GM12874 (cell line): ENCODE results near the gene C10orf88.

Source experiments
- TF ChIP-seq, protein P1 (sequence below): IDR thresholded peaks from 2 replicates; pipeline ENCODE4 v1.5.1; 2011; ENCODE audit warnings: low read depth, mild to moderate bottlenecking, control low read depth, low read length, moderate library complexity; ENCODE audit not compliant: insufficient read depth

The C10orf88 gene

DNA sequence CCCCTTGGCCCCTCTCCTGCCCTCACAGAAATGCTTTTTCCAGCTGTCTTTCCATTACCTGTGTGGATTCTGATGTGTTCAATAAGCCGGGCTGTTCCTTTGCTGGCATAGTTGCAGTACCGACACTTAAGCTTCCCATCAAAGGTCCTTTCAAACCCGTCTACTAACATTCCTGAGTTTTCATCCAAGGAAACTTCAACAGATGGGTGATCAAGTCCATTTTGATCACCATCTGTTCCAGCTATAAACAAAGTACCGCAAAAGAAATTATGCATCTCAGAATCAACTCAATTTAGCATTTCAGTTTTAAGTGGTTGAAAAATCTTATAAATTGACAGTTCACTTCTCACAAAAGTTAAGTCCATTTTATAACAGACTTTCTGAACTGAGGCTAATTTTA is 41.9 kb upstream of the C10orf88 start:
- TF ChIP-seq, protein P1, sequence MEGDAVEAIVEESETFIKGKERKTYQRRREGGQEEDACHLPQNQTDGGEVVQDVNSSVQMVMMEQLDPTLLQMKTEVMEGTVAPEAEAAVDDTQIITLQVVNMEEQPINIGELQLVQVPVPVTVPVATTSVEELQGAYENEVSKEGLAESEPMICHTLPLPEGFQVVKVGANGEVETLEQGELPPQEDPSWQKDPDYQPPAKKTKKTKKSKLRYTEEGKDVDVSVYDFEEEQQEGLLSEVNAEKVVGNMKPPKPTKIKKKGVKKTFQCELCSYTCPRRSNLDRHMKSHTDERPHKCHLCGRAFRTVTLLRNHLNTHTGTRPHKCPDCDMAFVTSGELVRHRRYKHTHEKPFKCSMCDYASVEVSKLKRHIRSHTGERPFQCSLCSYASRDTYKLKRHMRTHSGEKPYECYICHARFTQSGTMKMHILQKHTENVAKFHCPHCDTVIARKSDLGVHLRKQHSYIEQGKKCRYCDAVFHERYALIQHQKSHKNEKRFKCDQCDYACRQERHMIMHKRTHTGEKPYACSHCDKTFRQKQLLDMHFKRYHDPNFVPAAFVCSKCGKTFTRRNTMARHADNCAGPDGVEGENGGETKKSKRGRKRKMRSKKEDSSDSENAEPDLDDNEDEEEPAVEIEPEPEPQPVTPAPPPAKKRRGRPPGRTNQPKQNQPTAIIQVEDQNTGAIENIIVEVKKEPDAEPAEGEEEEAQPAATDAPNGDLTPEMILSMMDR: no peak

DNA sequence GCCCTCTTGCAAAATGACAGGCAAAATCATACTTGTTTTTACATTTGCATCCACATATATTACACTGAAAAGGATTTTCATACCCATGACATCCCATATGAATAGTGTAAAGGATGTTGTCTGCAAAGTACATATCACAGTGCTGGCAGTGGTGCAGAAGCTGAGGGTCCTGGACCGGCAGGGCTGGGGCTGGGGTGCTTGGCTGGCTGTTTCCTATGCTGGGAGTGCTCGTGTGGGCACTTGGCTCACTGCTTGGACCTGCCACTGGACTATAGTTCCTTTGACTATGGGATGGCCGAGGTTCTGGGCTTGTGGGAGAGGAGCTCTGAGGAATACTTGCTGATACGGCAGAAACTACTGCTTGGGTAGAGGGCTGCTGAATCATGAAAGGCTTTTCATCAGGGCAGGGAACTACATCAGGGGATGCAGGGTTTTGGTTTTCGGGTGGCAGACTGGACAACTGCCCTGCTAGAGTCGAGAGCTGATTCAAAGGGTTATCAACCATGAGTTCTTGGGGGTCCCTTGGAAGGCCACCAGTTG is 39.8 kb upstream of the C10orf88 start:
- TF ChIP-seq, protein P1: no peak

DNA sequence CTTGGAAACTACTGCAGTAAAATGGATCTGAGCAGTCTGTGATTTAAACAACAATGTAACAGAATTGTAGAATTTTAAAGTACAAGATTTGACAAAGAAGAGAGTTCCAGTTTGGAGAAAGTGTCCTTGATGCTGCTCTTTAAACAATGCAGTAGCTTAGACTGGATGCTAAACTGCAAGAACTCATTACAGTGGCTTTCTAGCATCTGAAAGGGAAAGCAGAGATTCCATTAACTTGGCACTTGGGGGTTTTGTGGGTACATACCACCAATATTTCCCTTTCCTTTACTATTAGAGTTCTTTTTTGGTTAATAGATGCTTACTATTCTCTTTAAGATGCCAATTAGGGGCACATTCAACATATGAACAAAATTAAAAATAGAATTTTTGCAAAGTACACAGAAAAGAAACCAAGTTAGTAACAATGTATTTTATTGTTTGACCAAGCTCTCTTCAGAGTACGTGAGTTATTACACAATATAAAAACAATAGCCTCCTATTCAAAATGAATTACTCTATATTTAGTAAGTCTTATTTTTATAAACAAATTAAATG is 38.1 kb upstream of the C10orf88 start:
- TF ChIP-seq, protein P1: no peak

DNA sequence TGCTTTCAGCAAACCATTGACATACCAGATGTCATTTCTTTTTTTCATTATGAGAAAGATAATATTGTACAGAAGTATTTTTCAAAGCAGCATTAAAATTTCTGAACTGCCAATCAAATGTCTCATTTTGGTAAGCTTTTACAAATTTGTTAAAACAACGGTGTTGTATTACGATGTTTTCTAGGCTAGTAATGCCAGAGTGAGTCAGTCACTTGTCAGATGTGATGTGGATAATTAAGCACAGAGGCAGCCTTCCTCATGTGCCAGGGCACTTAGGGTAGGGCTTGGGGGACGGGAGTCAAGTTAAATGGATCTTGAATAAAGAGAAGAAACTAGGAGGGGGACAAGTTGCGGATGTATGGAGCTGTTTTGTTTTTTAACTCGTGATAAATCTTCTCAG is 36.3 kb upstream of the C10orf88 start:
- TF ChIP-seq, protein P1: no peak

DNA sequence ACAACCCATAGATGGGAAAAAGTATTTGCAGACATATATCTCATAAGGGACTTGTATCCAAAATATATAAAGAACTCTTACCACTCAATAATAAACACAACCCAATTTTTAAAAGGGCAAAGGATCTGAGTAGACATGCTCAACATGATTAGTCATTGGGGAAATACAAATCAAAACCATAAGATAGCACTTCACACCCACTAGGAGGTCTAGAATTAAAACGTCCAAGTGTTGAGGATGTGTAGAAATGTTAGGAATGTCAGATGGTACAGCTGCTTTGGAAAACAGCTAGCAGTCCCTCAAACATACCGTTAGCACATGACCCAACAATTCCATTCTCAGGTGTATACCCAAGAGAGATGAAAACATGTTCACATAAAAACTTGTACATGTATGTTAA is 34.5 kb upstream of the C10orf88 start:
- TF ChIP-seq, protein P1: no peak

DNA sequence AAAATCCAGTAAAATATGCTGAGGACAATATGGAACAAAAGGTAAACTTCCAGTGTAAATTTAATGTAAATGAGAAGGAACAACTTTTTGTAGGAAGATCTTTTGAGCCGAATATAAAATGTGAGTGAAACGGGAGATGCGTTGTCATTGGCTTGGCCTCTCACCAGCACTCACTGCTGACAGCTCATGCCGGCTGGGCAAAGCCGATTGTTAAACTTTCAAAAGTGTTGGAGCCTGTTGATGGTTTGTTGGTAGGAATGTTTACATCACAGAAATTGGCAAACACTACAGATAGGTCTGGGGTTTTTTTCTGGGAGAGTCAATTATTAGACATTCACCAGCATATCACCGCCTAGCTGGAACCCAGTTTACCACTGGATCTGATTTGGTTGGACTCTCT is 32.3 kb upstream of the C10orf88 start:
- TF ChIP-seq, protein P1: no peak

DNA sequence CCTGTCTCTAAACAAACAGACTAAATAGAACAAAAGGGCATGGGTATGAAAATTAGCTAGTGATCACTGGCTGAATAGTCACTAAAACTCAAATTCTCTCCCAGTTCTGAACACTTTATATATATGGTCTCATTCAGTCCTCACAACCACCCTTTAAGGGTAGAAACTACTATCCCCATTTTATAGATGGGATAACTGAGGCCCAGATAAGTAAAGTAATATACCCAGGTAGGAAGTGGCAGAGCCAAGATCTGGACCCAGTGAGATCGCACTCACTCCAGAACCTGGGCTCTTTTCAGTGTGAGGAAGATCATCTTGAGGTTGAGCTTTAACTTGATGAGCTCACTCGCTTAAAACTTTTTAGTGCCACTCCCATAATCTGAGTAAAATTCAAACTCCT is 30.7 kb upstream of the C10orf88 start:
- TF ChIP-seq, protein P1: no peak
